Gastrocnemius medialis (tissue), 4 donors: ENCODE results near the gene RNF44.

Experiments used
- POLR2A ChIP-seq, 2 donors: fragments of 450-650 bp; IDR thresholded peaks; one replicate each; pipeline ENCODE4 v1.6.1; 2017; ENCODE audit warnings: antibody characterized with exemption in 2 of 2, mild to moderate bottlenecking in 2 of 2, moderate library complexity in 2 of 2
- TF ChIP-seq, protein P1 (sequence below), 5 experiments: fragments of 450-650 bp in 3 of 5; fragments of 200-600 bp in 2 of 5; sonication (generic) in 2 of 5; IDR thresholded peaks in 4 of 5; conservative IDR thresholded peaks in 1 of 5; 1 replicate in 4 of 5; 2 replicates in 1 of 5; pipeline ENCODE4 v1.5.1; 2016 to 2019; ENCODE audit warnings: antibody characterized with exemption in 5 of 5, mild to moderate bottlenecking in 3 of 5, moderate library complexity in 3 of 5

DNA sequence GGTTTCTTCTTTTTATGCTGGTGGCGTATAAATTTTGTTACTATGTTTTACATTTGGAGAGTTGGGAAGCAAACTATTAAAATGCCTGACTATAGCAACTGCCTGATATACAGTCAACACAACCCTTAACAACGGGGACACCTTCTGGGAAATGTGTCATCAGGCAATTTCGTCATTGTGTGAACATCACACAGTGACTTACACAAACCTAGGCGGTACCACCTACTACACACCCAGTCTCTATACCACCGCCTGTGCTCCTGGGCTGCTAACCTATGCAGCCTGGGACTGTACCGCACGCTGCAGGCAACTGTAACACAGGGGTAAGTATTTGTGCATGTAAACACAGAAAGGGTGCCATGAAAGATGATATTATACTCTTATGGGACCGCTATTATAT, 10.6 kb upstream of the RNF44 start:
- TF ChIP-seq, protein P1, sequence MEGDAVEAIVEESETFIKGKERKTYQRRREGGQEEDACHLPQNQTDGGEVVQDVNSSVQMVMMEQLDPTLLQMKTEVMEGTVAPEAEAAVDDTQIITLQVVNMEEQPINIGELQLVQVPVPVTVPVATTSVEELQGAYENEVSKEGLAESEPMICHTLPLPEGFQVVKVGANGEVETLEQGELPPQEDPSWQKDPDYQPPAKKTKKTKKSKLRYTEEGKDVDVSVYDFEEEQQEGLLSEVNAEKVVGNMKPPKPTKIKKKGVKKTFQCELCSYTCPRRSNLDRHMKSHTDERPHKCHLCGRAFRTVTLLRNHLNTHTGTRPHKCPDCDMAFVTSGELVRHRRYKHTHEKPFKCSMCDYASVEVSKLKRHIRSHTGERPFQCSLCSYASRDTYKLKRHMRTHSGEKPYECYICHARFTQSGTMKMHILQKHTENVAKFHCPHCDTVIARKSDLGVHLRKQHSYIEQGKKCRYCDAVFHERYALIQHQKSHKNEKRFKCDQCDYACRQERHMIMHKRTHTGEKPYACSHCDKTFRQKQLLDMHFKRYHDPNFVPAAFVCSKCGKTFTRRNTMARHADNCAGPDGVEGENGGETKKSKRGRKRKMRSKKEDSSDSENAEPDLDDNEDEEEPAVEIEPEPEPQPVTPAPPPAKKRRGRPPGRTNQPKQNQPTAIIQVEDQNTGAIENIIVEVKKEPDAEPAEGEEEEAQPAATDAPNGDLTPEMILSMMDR (IDR thresholded peaks at IDR 0.05 in 4 of 5, conservative IDR thresholded peaks at IDR 0.05 in 1 of 5), result no peak
- TF ChIP-seq POLR2A (IDR thresholded peaks at IDR 0.05), result no peak
